BJ (cell line): ENCODE results near the gene TMEM170A. TPM values are rescaled to one million over a fixed set of nuclear protein-coding genes. Genes with fewer than 3 reads are reported as not detected.
A peak's percentile ranks its signal among the peaks of the same experiment; 100 is the strongest.
"Not testable (repeated sequence)": the region's sequence is repeated elsewhere in the genome, so short reads cannot be mapped to it uniquely, and the experiment has no call there.

Experiments used
- CTCF ChIA-PET: fragments of 350-600 bp; formaldehyde crosslinking; extraction: SDS; loops from one replicate; lab custom pipeline; 2021; ENCODE audit warnings: antibody characterized with exemption, inconsistent platforms; lab: Yijun Ruan, JAX
- POLR2A ChIA-PET: fragments of 300-600 bp; sonication (Branson Sonifier 250); formaldehyde crosslinking; extraction: SDS; loops from one replicate; lab custom pipeline; 2021; ENCODE audit warnings: antibody characterized with exemption; lab: Charles Lee
- DNase-seq: peaks from one replicate; pipeline ENCODE4 v3.0.0-alpha.2; 2011; ENCODE audit warnings: low read depth
- H3K27me3 ChIP-seq: 2 replicates; pipeline ENCODE4 v1.6.0; 2011; ENCODE audit warnings: low read length; ENCODE audit not compliant: control insufficient read depth, insufficient read depth
- H3K36me3 ChIP-seq: 2 replicates; pipeline ENCODE4 v1.5.1; 2011; ENCODE audit warnings: low read length; ENCODE audit not compliant: control insufficient read depth, insufficient read depth
- H3K4me3 ChIP-seq: 2 replicates; pipeline ENCODE4 v1.5.1; 2011; ENCODE audit warnings: low read depth, mild to moderate bottlenecking, control low read depth, low read length
- CTCF ChIP-seq: IDR thresholded peaks from 2 replicates; pipeline ENCODE4 v1.5.1; 2011; ENCODE audit warnings: low read depth, mild to moderate bottlenecking, control low read depth, inconsistent platforms, low read length, moderate library complexity; ENCODE audit not compliant: insufficient read depth
- polyA minus RNA-seq: library from RNA; depleted of rRNA, polyadenylated mRNA; stranded (reverse); fragments of >200 nt; gene quantifications from 2 replicates; pipeline ENCODE4 v1.2.3, GENCODE V29; 2011; rRNA and poly(A)+ RNA removed
- polyA plus RNA-seq: library from polyadenylated mRNA; depleted of rRNA; stranded (reverse); fragments of >200 nt; gene quantifications from 2 replicates; pipeline ENCODE4 v1.2.3, GENCODE V29; 2011; rRNA removed

TMEM170A gene
- polyA plus RNA-seq = 5.2 and 8.2 TPM in 2 replicates
- polyA minus RNA-seq = 5.5 and 8.0 TPM in 2 replicates

GRCh38 chr16:75464122-75464918 is at the start of gene TMEM170A:
TSS of gene TMEM170A (minus strand) at chr16:75464689. CDS start at chr16:75464600, 89 bp downstream.
- POLR2A ChIA-PET = interaction anchor here (1.2 kb wide), 1 partner anchor 53 kb away, joined by 3 read pairs; no protein-coding TSS in a partner anchor
- CTCF ChIA-PET = interaction anchor here (0.6 to 5.7 kb wide), 28 partner anchors 9 to 302 kb away, joined by 3 to 52 read pairs (median 4); partner anchors contain the start of genes CFDP1 and TMEM231
- H3K27me3 ChIP-seq = no peaks in the 10 kb centered on the region
- peak within 1 kb of the TSS; percentile 74 for H3K4me3 ChIP-seq
- peak; percentile 89 for DNase-seq
- peak; percentile 100 for TF ChIP-seq CTCF
- no peaks in the 10 kb centered on the region for H3K36me3 ChIP-seq

- Histone ChIP-seq H3K27me3 (peaks cover 3% of the 10 kb centered on the region; the same call in 1 of the 2 replicates), H3K36me3 (no peaks in the 10 kb centered on the region), H3K4me3 (no peak overlapping the region)
- no peak for TF ChIP-seq CTCF
- ChIA-PET POLR2A (no interaction called here), CTCF (interaction anchor here (1.2 to 1.5 kb wide), 2 partner anchors 11 to 41 kb away, joined by 3 to 8 read pairs; no protein-coding TSS in a partner anchor)
- DNase-seq = no peak
Observed at GRCh38 chr16:75506574-75506973, 42.1 kb upstream of the TMEM170A start.

GRCh38 chr16:75506107-75506506 is 41.6 kb upstream of the TMEM170A start:
- ChIA-PET POLR2A (no interaction called here), CTCF (interaction anchor here (0.9 to 1.5 kb wide), 3 partner anchors 10 to 41 kb away, joined by 3 to 8 read pairs (median 4); no protein-coding TSS in a partner anchor)
- Histone ChIP-seq H3K27me3 (peaks cover 3% of the 10 kb centered on the region; the same call in 1 of the 2 replicates), H3K4me3 (no peak overlapping the region), H3K36me3 (no peaks in the 10 kb centered on the region)
- no peak for TF ChIP-seq CTCF
- no peak for DNase-seq

- ChIA-PET POLR2A (no interaction called here), CTCF (no interaction called here)
- no peaks in the 10 kb centered on the region for H3K36me3 ChIP-seq
- no peak for DNase-seq
- peaks cover 4% of the 10 kb centered on the region; the same call in 1 of the 2 replicates for H3K27me3 ChIP-seq
- H3K4me3 ChIP-seq = no peak overlapping the region
- TF ChIP-seq CTCF = no peak
Observed at GRCh38 chr16:75503801-75504200, 39.3 kb upstream of the TMEM170A start.

GRCh38 chr16:75502916-75503605 is 38.6 kb upstream of the TMEM170A start:
- Histone ChIP-seq H3K27me3 (peaks cover 6% of the 10 kb centered on the region), H3K4me3 (no peak overlapping the region), H3K36me3 (no peaks in the 10 kb centered on the region)
- no peak for DNase-seq
- ChIA-PET POLR2A (no interaction called here), CTCF (interaction anchor here (1.1 kb wide), 1 partner anchor 14 kb away, joined by 3 read pairs; no protein-coding TSS in a partner anchor)
- no peak for TF ChIP-seq CTCF

GRCh38 chr16:75501820-75502219 is 37.3 kb upstream of the TMEM170A start:
- POLR2A ChIA-PET, H3K36me3 ChIP-seq, H3K4me3 ChIP-seq, H3K27me3 ChIP-seq, DNase-seq: not testable (repeated sequence)
- CTCF ChIA-PET = interaction anchor here (1.1 kb wide), 1 partner anchor 15 kb away, joined by 3 read pairs; no protein-coding TSS in a partner anchor
